H9 (cell line): Measurements from ENCODE around the gene SLC9A9. TPM values are rescaled to one million over a fixed set of nuclear protein-coding genes. Genes with fewer than 3 reads are reported as not detected.

Experiments used
- DNase-seq: peaks from one replicate; pipeline ENCODE4 v3.0.0-alpha.2; 2017
- H2AFZ ChIP-seq: one replicate; pipeline ENCODE4 v1.6.1; 2013; ENCODE audit warnings: mild to moderate bottlenecking, low read length, control low read depth, moderate library complexity
- H2AK5ac ChIP-seq: 2 replicates; pipeline ENCODE4 v1.6.1; 2013; ENCODE audit warnings: low read length, control low read depth, mixed read lengths; ENCODE audit not compliant: insufficient read length
- H2BK120ac ChIP-seq: one replicate; pipeline ENCODE4 v1.6.1; 2013; ENCODE audit warnings: low read depth, mild to moderate bottlenecking, low read length, control low read depth, inconsistent platforms; ENCODE audit not compliant: poor library complexity, severe bottlenecking
- H2BK12ac ChIP-seq: 2 replicates; pipeline ENCODE4 v1.6.1; 2013; ENCODE audit warnings: low read length, control low read depth, mixed read lengths, low read depth; ENCODE audit not compliant: insufficient read length
- H2BK15ac ChIP-seq: 2 replicates; pipeline ENCODE4 v1.6.1; 2013; ENCODE audit warnings: low read depth, low read length, control low read depth
- H2BK20ac ChIP-seq: one replicate; pipeline ENCODE4 v1.6.1; 2013; ENCODE audit warnings: low read depth, mild to moderate bottlenecking, low read length, control low read depth, inconsistent platforms; ENCODE audit not compliant: poor library complexity, severe bottlenecking
- H2BK5ac ChIP-seq: 2 replicates; pipeline ENCODE4 v1.6.1; 2013; ENCODE audit warnings: low read length, control low read depth, mixed read lengths; ENCODE audit not compliant: insufficient read length
- H3K14ac ChIP-seq: 2 replicates; pipeline ENCODE4 v1.6.1; 2013; ENCODE audit warnings: low read length, control low read depth; ENCODE audit not compliant: insufficient read depth
- H3K18ac ChIP-seq: 2 replicates; pipeline ENCODE4 v1.6.1; 2013; ENCODE audit warnings: low read depth, mild to moderate bottlenecking, mixed read lengths, low read length, control low read depth; ENCODE audit not compliant: insufficient read length
- H3K23ac ChIP-seq: 2 replicates; pipeline ENCODE4 v1.6.1; 2013; ENCODE audit warnings: low read length, control low read depth, mixed read lengths, low read depth; ENCODE audit not compliant: insufficient read length
- H3K23me2 ChIP-seq: 2 replicates; pipeline ENCODE4 v1.6.1; 2013; ENCODE audit warnings: low read depth, mild to moderate bottlenecking, mixed read lengths, low read length, control low read depth; ENCODE audit not compliant: insufficient read length, poor library complexity, severe bottlenecking
- H3K27ac ChIP-seq: 2 replicates; pipeline ENCODE4 v1.5.1; 2013; ENCODE audit warnings: low read length, control low read depth, mixed read lengths, low read depth; ENCODE audit not compliant: insufficient read length
- H3K27me3 ChIP-seq: 2 replicates; pipeline ENCODE4 v1.6.1; 2013; ENCODE audit warnings: low read length, control low read depth, inconsistent platforms; ENCODE audit not compliant: insufficient read depth
- H3K4ac ChIP-seq: 2 replicates; pipeline ENCODE4 v1.6.1; 2013; ENCODE audit warnings: low read depth, mild to moderate bottlenecking, control low read depth, inconsistent platforms, low read length, moderate library complexity
- H3K4me1 ChIP-seq: 2 replicates; pipeline ENCODE4 v1.6.1; 2013; ENCODE audit warnings: low read length, control low read depth, inconsistent platforms; ENCODE audit not compliant: insufficient read depth
- H3K4me2 ChIP-seq: 2 replicates; pipeline ENCODE4 v1.6.1; 2013; ENCODE audit warnings: low read length, control low read depth, mixed read lengths; ENCODE audit not compliant: insufficient read length, insufficient read depth
- H3K56ac ChIP-seq: 2 replicates; pipeline ENCODE4 v1.6.1; 2013; ENCODE audit warnings: low read depth, mild to moderate bottlenecking, mixed read lengths, low read length, control low read depth; ENCODE audit not compliant: insufficient read length
- H3K79me1 ChIP-seq: 2 replicates; pipeline ENCODE4 v1.6.1; 2013; ENCODE audit warnings: low read depth, mild to moderate bottlenecking, moderate library complexity, low read length, control low read depth, inconsistent platforms; ENCODE audit not compliant: insufficient read depth, poor library complexity, severe bottlenecking
- H3K79me2 ChIP-seq: 2 replicates; pipeline ENCODE4 v1.6.1; 2013; ENCODE audit warnings: low read length, control low read depth, inconsistent platforms; ENCODE audit not compliant: insufficient read depth
- H3K9ac ChIP-seq: 2 replicates; pipeline ENCODE4 v1.6.1; 2013; ENCODE audit warnings: low read length, control low read depth, mixed read lengths; ENCODE audit not compliant: insufficient read length; ENCODE audit errors: extremely low read depth
- H3K9me3 ChIP-seq: one replicate; pipeline ENCODE4 v1.6.1; 2013; ENCODE audit warnings: low read depth, low read length, inconsistent platforms; ENCODE audit not compliant: control insufficient read depth
- H3T11ph ChIP-seq: one replicate; pipeline ENCODE4 v1.6.1; 2013; ENCODE audit warnings: mild to moderate bottlenecking, low read length, control low read depth, inconsistent platforms
- H4K20me1 ChIP-seq: one replicate; pipeline ENCODE4 v1.6.1; 2013; ENCODE audit not compliant: control insufficient read depth, insufficient read length, insufficient read depth
- H4K5ac ChIP-seq: 2 replicates; pipeline ENCODE4 v1.6.1; 2013; ENCODE audit warnings: low read depth, mild to moderate bottlenecking, mixed read lengths, low read length, control low read depth; ENCODE audit not compliant: insufficient read length
- H4K8ac ChIP-seq: replicated peaks from 2 replicates; pipeline ENCODE4 v1.6.1; 2013; ENCODE audit warnings: low read length, control low read depth, mixed read lengths, low read depth; ENCODE audit not compliant: insufficient read length
- H4K91ac ChIP-seq: 2 replicates; pipeline ENCODE4 v1.6.1; 2013; ENCODE audit warnings: low read depth, mild to moderate bottlenecking, moderate library complexity, mixed read lengths, low read length, control low read depth; ENCODE audit not compliant: insufficient read length
- H3K27ac Mint-ChIP-seq, 3 experiments: 2 replicates in 2 of 3; 3 replicates in 1 of 3; pipeline ENCODE4 v1.8.0; 2020 to 2021; ENCODE audit warnings: mixed read lengths in 3 of 3, mild to moderate bottlenecking in 1 of 3, moderate library complexity in 1 of 3
- H3K27me3 Mint-ChIP-seq: 2 replicates; pipeline ENCODE4 v1.8.0; 2021; ENCODE audit warnings: low read depth, mild to moderate bottlenecking, moderate library complexity, mixed read lengths
- H3K36me3 Mint-ChIP-seq, 3 experiments: 2 replicates in 2 of 3; 3 replicates in 1 of 3; pipeline ENCODE4 v1.8.0; 2020 to 2021; ENCODE audit warnings: low read depth in 3 of 3, mixed read lengths in 3 of 3; ENCODE audit not compliant: insufficient read depth in 1 of 3
- H3K4me1 Mint-ChIP-seq, 2 experiments: 2 replicates each; pipeline ENCODE4 v1.8.0; 2020; ENCODE audit warnings: mixed read lengths in 2 of 2
- H3K4me3 Mint-ChIP-seq, 2 experiments: 2 replicates in 1 of 2; 3 replicates in 1 of 2; pipeline ENCODE4 v1.8.0; 2020 to 2021; ENCODE audit warnings: mild to moderate bottlenecking in 2 of 2, mixed read lengths in 2 of 2, moderate library complexity in 1 of 2
- H3K9me3 Mint-ChIP-seq, 2 experiments: 2 replicates in 1 of 2; 3 replicates in 1 of 2; pipeline ENCODE4 v1.8.0; 2020; ENCODE audit warnings: mild to moderate bottlenecking in 2 of 2, mixed read lengths in 2 of 2, moderate library complexity in 1 of 2
- WGBS: extraction: QIAGEN DNeasy Blood & Tissue Kit; methylation state at CpG from one replicate; pipeline ENCODE4 v1.1.7; 2013; ENCODE audit warnings: missing lambda C conversion rate, low lambda C conversion rate, mixed read lengths; ENCODE audit not compliant: insufficient read length; ENCODE audit errors: extremely low coverage; 5-methylcytosine and 5-hydroxymethylcytosine counted together
- total RNA-seq: library from RNA; stranded (reverse); gene quantifications from 2 replicates; pipeline ENCODE4 v1.2.1, GENCODE V29; 2021
- TF ChIP-seq, protein P1 (sequence below): fragments of 200-600 bp; sonication (generic); conservative IDR thresholded peaks from 3 replicates; pipeline ENCODE4 v1.8.0; 2021; ENCODE audit warnings: antibody characterized with exemption, mild to moderate bottlenecking

Gene SLC9A9
- total RNA-seq, 1 experiment from 2014 or later: 0.35 TPM

GRCh38 chr3:143859465-143860203 is 11.4 kb upstream of the SLC9A9 start:
- no peak overlapping the region for H3K56ac ChIP-seq
- no peak overlapping the region for H3K27ac ChIP-seq
- no peak overlapping the region for H3K18ac ChIP-seq
- H3K23me2 ChIP-seq: no peaks in the 10 kb centered on the region
- no peak overlapping the region for H2AFZ ChIP-seq
- H2AK5ac ChIP-seq: no peak overlapping the region
- H4K5ac ChIP-seq: no peak overlapping the region
- no peak overlapping the region for H3K9ac ChIP-seq
- Mint-ChIP-seq H3K4me1 (no peaks in the 10 kb centered on the region), H3K9me3 (no peaks in the 10 kb centered on the region), H3K27me3 (no peaks in the 10 kb centered on the region), H3K4me3 (no peak overlapping the region), H3K36me3 (no peaks in the 10 kb centered on the region), H3K27ac (no peak overlapping the region)
- H3K79me2 ChIP-seq: no peaks in the 10 kb centered on the region; the same call in 1 of the 2 replicates
- no peak overlapping the region for H2BK15ac ChIP-seq
- WGBS: no CpG with 5 or more reads among the region's 3 CpGs
- no peak overlapping the region for H4K91ac ChIP-seq
- no peak overlapping the region for H3K23ac ChIP-seq
- no peaks in the 10 kb centered on the region for H3K4me1 ChIP-seq
- H2BK12ac ChIP-seq: no peak overlapping the region
- no peaks in the 10 kb centered on the region for H3K79me1 ChIP-seq
- no peaks in the 10 kb centered on the region for H4K20me1 ChIP-seq
- H2BK120ac ChIP-seq: no peak overlapping the region
- no peak overlapping the region for H2BK20ac ChIP-seq
- H3K9me3 ChIP-seq: no peaks in the 10 kb centered on the region
- no peak overlapping the region for H2BK5ac ChIP-seq
- H3K4me2 ChIP-seq: no peak overlapping the region
- no peaks in the 10 kb centered on the region for H3K27me3 ChIP-seq
- H3T11ph ChIP-seq: no peak overlapping the region
- no peak for DNase-seq
- no peak overlapping the region for H4K8ac ChIP-seq
- H3K4ac ChIP-seq: no peak overlapping the region
- H3K14ac ChIP-seq: no peak overlapping the region
- TF ChIP-seq, protein P1, sequence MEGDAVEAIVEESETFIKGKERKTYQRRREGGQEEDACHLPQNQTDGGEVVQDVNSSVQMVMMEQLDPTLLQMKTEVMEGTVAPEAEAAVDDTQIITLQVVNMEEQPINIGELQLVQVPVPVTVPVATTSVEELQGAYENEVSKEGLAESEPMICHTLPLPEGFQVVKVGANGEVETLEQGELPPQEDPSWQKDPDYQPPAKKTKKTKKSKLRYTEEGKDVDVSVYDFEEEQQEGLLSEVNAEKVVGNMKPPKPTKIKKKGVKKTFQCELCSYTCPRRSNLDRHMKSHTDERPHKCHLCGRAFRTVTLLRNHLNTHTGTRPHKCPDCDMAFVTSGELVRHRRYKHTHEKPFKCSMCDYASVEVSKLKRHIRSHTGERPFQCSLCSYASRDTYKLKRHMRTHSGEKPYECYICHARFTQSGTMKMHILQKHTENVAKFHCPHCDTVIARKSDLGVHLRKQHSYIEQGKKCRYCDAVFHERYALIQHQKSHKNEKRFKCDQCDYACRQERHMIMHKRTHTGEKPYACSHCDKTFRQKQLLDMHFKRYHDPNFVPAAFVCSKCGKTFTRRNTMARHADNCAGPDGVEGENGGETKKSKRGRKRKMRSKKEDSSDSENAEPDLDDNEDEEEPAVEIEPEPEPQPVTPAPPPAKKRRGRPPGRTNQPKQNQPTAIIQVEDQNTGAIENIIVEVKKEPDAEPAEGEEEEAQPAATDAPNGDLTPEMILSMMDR: no peak
